Stimulated activated memory B cell treated with anti-CD40 and anti-IgM and Interleukin-4, amounts not matched to agents 10 μg/mL and 1 μg/mL and 100 μg/mL, for 72 hours (primary cell): ENCODE data around the gene GFOD2.
"Not testable (repeated sequence)": the region's sequence is repeated elsewhere in the genome, so short reads cannot be mapped to it uniquely, and the experiment has no call there.

Experiments used
- ATAC-seq: fragments of 150-1000 bp; cut with Tn5 transposase; 2 replicates; pipeline ENCODE4 v1.10.0; 2021
- H3K27ac Mint-ChIP-seq: one replicate; pipeline ENCODE4 v1.8.0; 2022; ENCODE audit warnings: mild to moderate bottlenecking, mixed read lengths
- H3K27me3 Mint-ChIP-seq: one replicate; pipeline ENCODE4 v1.8.0; 2022; ENCODE audit warnings: mixed read lengths
- H3K36me3 Mint-ChIP-seq: one replicate; pipeline ENCODE4 v1.8.0; 2022; ENCODE audit warnings: mixed read lengths
- H3K4me1 Mint-ChIP-seq: one replicate; pipeline ENCODE4 v1.8.0; 2022; ENCODE audit warnings: mixed read lengths
- H3K4me3 Mint-ChIP-seq: one replicate; pipeline ENCODE4 v1.8.0; 2022; ENCODE audit warnings: mild to moderate bottlenecking, moderate library complexity, mixed read lengths
- H3K9me3 Mint-ChIP-seq: one replicate; pipeline ENCODE4 v1.8.0; 2022; ENCODE audit warnings: mixed read lengths

GFOD2 gene

DNA sequence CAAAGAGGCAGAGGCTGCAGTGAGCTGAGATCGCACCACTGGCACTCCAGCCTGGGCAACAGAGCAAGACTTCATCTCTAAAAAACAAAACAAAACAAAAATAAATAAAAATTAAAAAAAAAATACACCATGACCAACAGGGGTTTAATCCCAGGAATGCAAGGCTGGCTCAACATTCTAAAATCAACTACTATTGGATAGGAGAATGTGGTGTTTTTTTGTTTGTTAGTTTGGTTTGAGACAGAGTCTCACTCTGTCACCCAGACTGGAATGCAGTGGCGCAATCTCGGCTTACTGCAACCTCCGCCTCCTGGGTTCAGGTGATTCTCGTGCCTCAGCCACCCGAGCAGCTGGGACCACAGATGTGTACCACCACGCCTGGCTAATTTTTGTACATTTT, 19.9 kb downstream of the GFOD2 start:
- Mint-ChIP-seq H3K4me1 (peaks cover 7% of the 10 kb centered on the region), H3K36me3 (peaks cover 12% of the 10 kb centered on the region), H3K27me3 (no peaks in the 10 kb centered on the region), H3K27ac (no peak overlapping the region), H3K4me3 (no peak overlapping the region), H3K9me3 (no peaks in the 10 kb centered on the region)
- no peak for ATAC-seq

GRCh38 chr16:67697422-67698185, 21.5 kb downstream of the GFOD2 start:
- H3K36me3 Mint-ChIP-seq: peaks cover 12% of the 10 kb centered on the region
- H3K9me3 Mint-ChIP-seq: no peaks in the 10 kb centered on the region
- ATAC-seq: no peak
- H3K27me3 Mint-ChIP-seq: no peaks in the 10 kb centered on the region
- H3K27ac Mint-ChIP-seq: no peak overlapping the region
- no peak overlapping the region for H3K4me3 Mint-ChIP-seq
- peaks cover 11% of the 10 kb centered on the region for H3K4me1 Mint-ChIP-seq

- Mint-ChIP-seq H3K36me3 (peaks cover 12% of the 10 kb centered on the region), H3K4me1 (peaks cover 10% of the 10 kb centered on the region), H3K9me3 (no peaks in the 10 kb centered on the region), H3K4me3 (no peak overlapping the region), H3K27me3 (no peaks in the 10 kb centered on the region), H3K27ac (no peak overlapping the region)
- ATAC-seq: no peak
Observed at GRCh38 chr16:67694611-67695010, 24.5 kb downstream of the GFOD2 start.

- H3K36me3 Mint-ChIP-seq, H3K27me3 Mint-ChIP-seq: not testable (repeated sequence)
- peak overlapping the region; percentile 82 for H3K27ac Mint-ChIP-seq
Observed at GRCh38 chr16:67693517-67694285, 25.4 kb downstream of the GFOD2 start.

DNA sequence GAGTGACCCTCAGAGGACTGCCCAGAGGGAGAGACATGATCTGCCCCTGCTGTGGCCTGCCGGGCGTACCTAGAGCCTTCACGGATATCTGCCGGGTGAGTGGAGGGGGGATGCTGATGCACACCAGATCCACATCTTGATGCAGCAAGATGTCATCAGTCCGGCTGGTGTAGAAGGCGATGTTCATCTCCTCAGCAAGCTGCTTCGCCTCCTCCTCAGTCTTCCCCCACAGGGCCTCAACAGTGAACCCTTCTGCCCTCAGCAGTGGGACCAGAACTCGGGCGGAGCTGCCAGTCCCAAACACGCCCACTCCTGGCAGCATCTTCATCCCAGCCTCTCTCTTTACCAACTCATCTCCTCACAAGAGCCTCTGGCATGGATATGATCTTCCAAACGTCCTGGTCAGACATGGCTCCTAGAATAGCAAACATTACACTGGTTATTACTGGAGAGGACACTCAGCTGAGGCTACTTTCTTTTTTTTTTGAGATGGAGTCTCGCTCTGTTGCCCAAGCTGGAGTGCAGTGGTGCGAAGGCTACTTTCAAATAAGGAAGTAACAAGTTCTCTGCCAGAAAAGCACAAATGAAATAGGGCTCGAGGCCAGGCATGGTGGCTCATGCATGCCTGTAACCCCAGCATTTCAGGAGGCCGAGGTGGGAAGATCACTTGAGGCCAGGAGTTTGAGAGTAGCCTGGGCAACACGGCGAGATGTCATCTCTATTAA, 33.6 kb downstream of the GFOD2 start:
- Mint-ChIP-seq H3K27me3 (no peaks in the 10 kb centered on the region), H3K36me3 (peaks cover 29% of the 10 kb centered on the region), H3K27ac (peak overlapping the region; percentile 76), H3K4me1 (peaks cover 19% of the 10 kb centered on the region), H3K9me3 (no peaks in the 10 kb centered on the region), H3K4me3 (peak overlapping the region; percentile 2)
- peak; percentile 85 for ATAC-seq

More at GRCh38 chr16:67693517-67694285, 25.4 kb downstream of the GFOD2 start:
- not testable (repeated sequence) for ATAC-seq, H3K9me3 Mint-ChIP-seq, H3K4me3 Mint-ChIP-seq
- peaks cover 10% of the 10 kb centered on the region for H3K4me1 Mint-ChIP-seq

DNA sequence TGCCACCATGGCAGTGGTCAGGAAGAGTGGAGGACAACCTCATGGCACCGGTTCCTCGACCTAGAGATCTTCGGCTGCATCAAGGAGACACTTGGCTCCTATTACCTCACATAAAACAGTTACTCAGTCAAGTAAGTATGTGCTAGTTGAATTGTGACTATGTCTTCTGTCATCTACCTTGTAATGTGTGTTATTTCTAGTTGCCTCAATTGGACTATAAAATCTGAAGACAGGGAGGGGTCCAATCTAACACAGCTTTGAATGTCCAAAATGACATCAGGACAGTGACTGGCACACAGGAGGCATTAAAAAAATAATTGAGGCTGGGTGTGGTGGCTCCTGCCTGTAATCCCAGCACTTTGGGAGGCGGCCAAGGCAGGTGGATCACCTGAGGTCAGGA, 35.3 kb downstream of the GFOD2 start:
- Mint-ChIP-seq H3K27ac (peak overlapping the region; percentile 27), H3K4me1 (peaks cover 19% of the 10 kb centered on the region), H3K9me3 (no peaks in the 10 kb centered on the region), H3K4me3 (no peak overlapping the region), H3K27me3 (no peaks in the 10 kb centered on the region), H3K36me3 (peaks cover 29% of the 10 kb centered on the region)
- ATAC-seq: no peak

- H3K4me1 Mint-ChIP-seq: peaks cover 9% of the 10 kb centered on the region
- H3K9me3 Mint-ChIP-seq: no peaks in the 10 kb centered on the region
- ATAC-seq: no peak
- H3K27ac Mint-ChIP-seq: no peak overlapping the region
- H3K27me3 Mint-ChIP-seq: no peaks in the 10 kb centered on the region
- H3K4me3 Mint-ChIP-seq: no peak overlapping the region
- peaks cover 30% of the 10 kb centered on the region for H3K36me3 Mint-ChIP-seq
Observed at GRCh38 chr16:67679935-67680897, 38.9 kb downstream of the GFOD2 start.

DNA sequence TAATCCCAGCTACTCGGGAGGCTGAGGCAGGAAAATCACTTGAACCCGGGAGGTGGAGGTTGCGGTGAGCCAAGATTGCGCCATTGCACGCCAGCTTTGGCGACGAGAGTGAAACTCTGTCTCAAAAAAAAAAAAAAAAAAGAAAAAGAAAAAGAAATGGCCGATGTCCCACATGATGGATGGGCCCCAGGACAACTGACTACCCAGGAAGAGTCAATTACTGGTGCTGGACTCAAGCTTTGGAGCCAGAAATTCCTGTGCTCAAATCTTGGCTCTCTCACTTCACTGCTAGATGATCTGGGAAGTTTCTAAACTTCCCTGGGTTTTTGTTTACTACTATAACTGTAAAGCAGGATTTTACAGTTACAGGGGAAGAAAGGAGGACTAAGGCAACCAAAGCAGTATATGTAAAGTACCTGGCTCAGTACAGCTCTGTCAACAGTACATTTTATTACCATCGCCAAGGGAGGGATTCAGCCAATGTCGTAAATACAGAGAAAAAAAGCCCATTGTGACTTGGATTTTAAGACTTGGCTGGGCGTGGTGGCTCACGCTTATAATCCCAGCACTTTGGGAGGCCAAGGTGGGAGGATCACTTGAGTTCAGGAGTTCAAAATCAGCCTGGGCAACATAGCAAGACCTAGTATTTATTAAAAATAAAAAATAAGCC, 40.6 kb downstream of the GFOD2 start:
- Mint-ChIP-seq H3K4me3 (no peak overlapping the region), H3K9me3 (no peaks in the 10 kb centered on the region), H3K27ac (no peak overlapping the region), H3K4me1 (peaks cover 21% of the 10 kb centered on the region), H3K27me3 (no peaks in the 10 kb centered on the region), H3K36me3 (peaks cover 26% of the 10 kb centered on the region)
- no peak for ATAC-seq

DNA sequence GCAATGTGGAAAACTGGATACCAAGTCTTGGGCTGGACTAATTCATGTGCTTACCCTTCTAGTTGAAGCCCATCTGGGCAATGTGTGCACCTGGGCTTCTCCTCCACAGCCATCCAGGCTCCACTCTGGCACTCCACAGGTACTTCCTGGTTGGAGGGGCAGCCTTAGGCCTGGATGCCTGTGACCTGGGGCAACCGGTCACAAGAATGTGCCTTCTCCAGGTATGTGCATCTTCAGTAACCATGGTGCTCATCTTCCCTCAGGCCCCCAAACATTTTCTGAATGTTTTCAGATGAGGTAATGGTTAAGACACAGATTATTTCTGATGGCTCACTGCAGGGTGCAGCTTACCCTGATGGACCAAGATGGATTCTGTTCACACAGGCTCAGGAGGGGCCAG, 41.4 kb downstream of the GFOD2 start:
- H3K27me3 Mint-ChIP-seq: no peaks in the 10 kb centered on the region
- H3K36me3 Mint-ChIP-seq: peaks cover 22% of the 10 kb centered on the region
- H3K9me3 Mint-ChIP-seq: no peaks in the 10 kb centered on the region
- H3K27ac Mint-ChIP-seq: peak overlapping the region; percentile 27
- H3K4me3 Mint-ChIP-seq: no peak overlapping the region
- peaks cover 24% of the 10 kb centered on the region for H3K4me1 Mint-ChIP-seq
- ATAC-seq: no peak

GRCh38 chr16:67676939-67677338, 42.2 kb downstream of the GFOD2 start:
- no peak overlapping the region for H3K4me3 Mint-ChIP-seq
- peaks cover 15% of the 10 kb centered on the region for H3K36me3 Mint-ChIP-seq

DNA sequence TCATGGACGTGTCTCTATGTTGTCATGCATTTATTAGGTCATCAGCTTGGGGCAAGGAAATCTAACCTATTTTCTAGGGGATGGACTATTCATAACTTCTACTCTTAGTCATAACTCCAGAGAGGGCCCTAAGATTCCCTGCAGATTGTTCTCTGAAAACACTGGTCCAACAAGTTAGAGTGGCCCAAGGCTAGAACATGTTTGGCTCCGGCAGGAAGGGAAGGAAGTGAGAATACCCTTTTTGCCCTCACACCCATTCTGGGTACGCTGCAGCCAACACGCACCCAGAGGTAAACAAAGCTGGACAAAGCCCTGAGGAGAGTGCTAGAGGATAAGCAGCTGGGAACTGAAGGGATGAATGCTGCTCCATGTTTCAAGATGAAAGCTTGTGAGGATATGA, 42.6 kb downstream of the GFOD2 start:
- no peaks in the 10 kb centered on the region for H3K9me3 Mint-ChIP-seq
- peaks cover 14% of the 10 kb centered on the region for H3K36me3 Mint-ChIP-seq
- peak overlapping the region; percentile 27 for H3K27ac Mint-ChIP-seq
- ATAC-seq: no peak
- H3K4me1 Mint-ChIP-seq: peaks cover 30% of the 10 kb centered on the region
- no peak overlapping the region for H3K4me3 Mint-ChIP-seq
- H3K27me3 Mint-ChIP-seq: no peaks in the 10 kb centered on the region

More at GRCh38 chr16:67676939-67677338, 42.2 kb downstream of the GFOD2 start:
- H3K27ac Mint-ChIP-seq: peak overlapping the region; percentile 27
- H3K27me3 Mint-ChIP-seq: no peaks in the 10 kb centered on the region
- H3K9me3 Mint-ChIP-seq: no peaks in the 10 kb centered on the region
- ATAC-seq: no peak
- peaks cover 30% of the 10 kb centered on the region for H3K4me1 Mint-ChIP-seq

- no peak for ATAC-seq
- H3K9me3 Mint-ChIP-seq: no peaks in the 10 kb centered on the region
- H3K4me3 Mint-ChIP-seq: no peak overlapping the region
- H3K27me3 Mint-ChIP-seq: no peaks in the 10 kb centered on the region
- peaks cover 11% of the 10 kb centered on the region for H3K36me3 Mint-ChIP-seq
- H3K27ac Mint-ChIP-seq: no peak overlapping the region
- peaks cover 30% of the 10 kb centered on the region for H3K4me1 Mint-ChIP-seq
Observed at GRCh38 chr16:67675999-67676398, 43.1 kb downstream of the GFOD2 start.

GRCh38 chr16:67675579-67675935, 43.6 kb downstream of the GFOD2 start:
- peaks cover 9% of the 10 kb centered on the region for H3K36me3 Mint-ChIP-seq
- no peaks in the 10 kb centered on the region for H3K27me3 Mint-ChIP-seq
- ATAC-seq: no peak
- no peak overlapping the region for H3K4me3 Mint-ChIP-seq
- H3K27ac Mint-ChIP-seq: no peak overlapping the region
- H3K9me3 Mint-ChIP-seq: no peaks in the 10 kb centered on the region
- peaks cover 30% of the 10 kb centered on the region for H3K4me1 Mint-ChIP-seq
